Activated CD4-positive, CD25-positive, alpha-beta regulatory T cell treated with anti-CD3 and anti-CD28 coated beads, Interleukin-2, amount 50 U/mL, for 72 hours (primary cell): Measurements from ENCODE around the gene TMPRSS6.
A peak's percentile ranks its signal among the peaks of the same experiment; 100 is the strongest.

Experiments
- DNase-seq: peaks from one replicate; pipeline ENCODE4 v3.0.0; 2021

Gene TMPRSS6

GRCh38 chr22:37139762-37140161, 30.2 kb upstream of the TMPRSS6 start:
- no peak for DNase-seq

GRCh38 chr22:37138849-37139561, 29.5 kb upstream of the TMPRSS6 start:
- DNase-seq = no peak

- DNase-seq = no peak
Measured at GRCh38 chr22:37137903-37138665, 28.6 kb upstream of the TMPRSS6 start.

DNA sequence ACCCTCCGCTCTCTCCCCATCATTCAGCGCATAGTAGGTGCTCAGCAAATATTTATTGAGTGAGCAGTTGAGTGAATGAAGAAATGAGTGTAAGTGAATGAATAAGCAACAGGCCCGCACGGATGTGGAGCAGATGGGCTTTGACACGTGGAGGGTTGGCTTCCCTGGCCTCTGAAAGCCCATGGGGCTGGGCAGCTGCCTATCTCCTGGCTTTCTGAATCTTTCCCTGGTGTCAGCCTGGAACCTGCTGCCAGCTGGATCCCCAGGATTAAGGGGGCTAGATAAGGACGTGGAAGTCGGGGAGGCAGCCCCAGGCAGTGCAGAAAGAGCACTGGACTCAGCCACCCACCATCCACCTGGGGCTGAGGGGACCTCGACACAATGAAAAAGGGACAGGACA, 27.6 kb upstream of the TMPRSS6 start:
- DNase-seq = no peak

GRCh38 chr22:37135023-37135422, 25.5 kb upstream of the TMPRSS6 start:
- DNase-seq = no peak

- no peak for DNase-seq
Measured at GRCh38 chr22:37133304-37134018, 23.9 kb upstream of the TMPRSS6 start.

- no peak for DNase-seq
Measured at GRCh38 chr22:37132773-37133172, 23.3 kb upstream of the TMPRSS6 start.

GRCh38 chr22:37129866-37130441, 20.4 kb upstream of the TMPRSS6 start:
- DNase-seq = no peak

DNA sequence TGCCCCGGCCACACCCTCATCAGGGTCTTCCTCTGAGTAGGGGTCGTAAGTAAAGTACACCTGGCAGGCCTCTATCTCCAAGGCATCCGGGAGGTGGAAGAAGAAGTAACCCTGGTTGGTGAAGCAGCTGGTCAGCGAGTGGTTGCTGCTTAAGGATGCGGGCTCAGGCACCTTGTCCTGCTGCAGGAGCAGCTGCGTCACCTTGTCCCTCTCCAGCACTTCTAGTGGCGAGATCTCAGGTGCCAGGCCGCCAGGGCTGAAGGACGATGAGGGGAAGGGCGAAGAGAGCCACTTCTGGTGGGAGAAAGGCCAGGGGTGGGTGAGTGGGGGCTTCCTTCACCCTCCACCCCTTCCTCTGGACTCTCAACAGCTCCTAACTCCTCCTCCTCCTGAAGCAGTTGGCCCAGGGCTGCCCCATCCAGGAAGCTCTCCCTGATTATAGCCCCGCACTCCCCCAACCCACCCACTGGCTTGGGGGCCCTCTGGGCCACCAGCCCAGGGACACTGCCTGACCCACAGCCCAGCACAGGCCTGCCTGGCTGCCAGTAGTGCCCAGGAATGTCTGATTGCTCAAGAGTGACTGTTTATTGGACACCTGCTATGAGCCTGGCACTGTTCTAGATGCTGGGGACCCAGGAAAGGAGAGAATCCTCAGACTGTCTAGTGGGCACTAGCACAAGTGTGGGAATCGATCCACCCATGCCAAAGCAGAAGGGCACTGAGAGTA, 19.2 kb upstream of the TMPRSS6 start:
- no peak for DNase-seq

- no peak for DNase-seq
Measured at GRCh38 chr22:37127350-37127878, 17.9 kb upstream of the TMPRSS6 start.

- DNase-seq = no peak
Measured at GRCh38 chr22:37126882-37127281, 17.4 kb upstream of the TMPRSS6 start.

DNA sequence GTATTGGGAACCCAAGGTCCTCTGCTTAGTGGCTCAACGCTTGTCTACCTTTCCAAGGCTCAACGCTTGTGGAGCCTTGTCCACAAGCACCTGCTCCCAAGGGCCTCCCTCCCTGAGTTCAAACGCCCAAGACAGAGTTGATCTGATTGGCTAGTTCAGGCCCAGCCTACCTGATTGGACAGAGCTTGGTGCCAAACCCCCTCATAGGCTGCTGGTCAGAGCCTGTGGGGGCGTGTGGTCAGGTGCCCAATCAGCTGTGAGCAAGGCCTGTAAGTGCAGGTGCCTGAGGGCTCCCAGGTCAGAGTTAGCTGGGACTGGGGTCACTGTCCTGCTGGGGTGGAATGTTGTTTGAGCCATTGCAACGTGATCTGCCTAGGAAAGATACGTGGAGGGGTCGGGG, 16.9 kb upstream of the TMPRSS6 start:
- peak; percentile 45 for DNase-seq

DNA sequence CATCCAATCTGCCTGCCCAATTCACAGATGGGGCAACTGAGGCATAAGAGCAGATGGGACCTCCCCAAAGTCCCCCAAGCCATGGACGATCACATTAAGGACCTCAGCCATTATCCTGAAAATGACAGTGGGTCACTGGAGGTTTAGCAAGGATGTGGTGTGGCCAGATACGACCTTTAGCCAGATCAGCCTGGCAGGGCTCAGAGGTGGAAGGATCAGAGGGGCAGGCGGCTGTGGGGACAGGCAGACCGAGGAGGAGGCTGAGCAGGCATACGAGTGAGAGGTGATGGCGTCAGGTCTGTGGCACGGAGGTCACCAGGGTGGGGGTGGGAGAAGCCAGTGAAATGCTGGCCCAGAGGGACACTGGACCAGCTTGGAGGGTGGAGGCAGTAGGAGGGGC, 14.1 kb upstream of the TMPRSS6 start:
- no peak for DNase-seq

DNA sequence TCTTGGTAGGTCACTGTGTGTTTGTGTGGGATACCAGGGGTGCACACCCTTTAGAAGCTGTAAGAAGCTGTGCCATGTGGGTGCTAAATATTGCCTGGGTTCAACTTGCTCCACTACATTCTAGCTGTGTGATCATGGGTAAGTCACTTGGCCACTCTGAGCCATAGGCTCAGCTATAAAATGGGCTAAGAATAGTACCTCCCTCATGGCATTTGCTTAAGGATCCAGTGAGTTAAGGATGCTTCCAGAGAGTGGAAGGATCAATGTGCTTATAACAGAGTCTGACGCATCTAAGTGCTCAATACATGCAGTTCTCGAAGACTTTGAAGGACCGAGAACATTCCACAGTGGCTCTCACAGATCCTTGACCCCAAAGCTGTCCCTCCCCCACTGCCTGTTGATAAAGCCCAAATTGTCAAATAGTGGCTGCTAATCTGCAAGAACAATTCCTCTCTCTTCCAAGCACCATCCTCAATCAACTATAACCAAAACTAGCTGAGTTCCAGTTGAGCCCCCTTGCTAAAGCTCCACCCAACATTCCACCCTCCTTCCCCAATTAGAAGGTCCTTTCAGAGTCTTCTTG, 13.2 kb upstream of the TMPRSS6 start:
- DNase-seq = no peak

DNA sequence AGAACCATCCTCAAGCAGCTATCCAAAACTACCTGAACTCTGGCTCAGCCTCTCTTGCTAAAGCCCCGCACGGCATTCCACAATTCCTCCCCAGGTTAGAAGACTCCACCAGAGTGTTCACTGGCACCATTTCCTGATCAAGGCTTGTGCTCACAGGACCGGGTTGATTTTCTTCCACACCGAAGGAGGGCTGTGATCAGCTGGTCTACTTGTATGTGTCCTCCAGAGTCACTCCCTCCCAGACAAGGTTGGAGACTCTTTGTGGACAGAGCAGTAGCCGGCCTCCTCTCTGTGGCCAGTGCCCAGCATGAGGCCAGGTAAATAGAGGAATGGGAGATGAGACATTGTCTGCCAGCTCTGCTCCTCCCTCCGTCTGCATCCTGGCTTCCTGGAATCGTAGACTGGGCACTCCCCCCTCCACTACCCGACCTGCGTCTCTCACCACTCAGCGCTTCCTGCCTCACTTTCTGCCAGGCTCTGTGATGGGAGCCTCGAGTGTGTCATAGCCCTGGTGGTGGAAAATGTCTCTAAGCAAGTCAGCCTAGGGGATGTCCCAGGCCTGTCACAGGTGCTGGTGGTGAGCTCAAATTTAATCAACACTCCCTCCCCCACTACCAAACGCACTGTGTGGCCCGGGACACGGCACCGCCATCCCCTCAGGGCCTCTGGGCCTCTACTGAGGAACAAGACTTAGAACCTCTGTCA, 12.5 kb upstream of the TMPRSS6 start:
- DNase-seq = peak; percentile 83

- no peak for DNase-seq
Measured at GRCh38 chr22:37120569-37121340, 11.2 kb upstream of the TMPRSS6 start.

- no peak for DNase-seq
Measured at GRCh38 chr22:37119872-37120271, 10.4 kb upstream of the TMPRSS6 start.

GRCh38 chr22:37118083-37118482, 8.6 kb upstream of the TMPRSS6 start:
- DNase-seq = no peak

GRCh38 chr22:37117092-37117491, 7.6 kb upstream of the TMPRSS6 start:
- DNase-seq = no peak

GRCh38 chr22:37115032-37115431, 5.5 kb upstream of the TMPRSS6 start:
- DNase-seq = no peak

- no peak for DNase-seq
Measured at GRCh38 chr22:37113757-37114156, 4.2 kb upstream of the TMPRSS6 start.
